Measurements from ENCODE around the gene ODF4.

Gene ODF4

GRCh38 chr17:8310601-8311123 is 29.0 kb upstream of the ODF4 start:
- no peak for TF ChIP-seq CTCF (IDR thresholded peaks at IDR 0.05; ENCODE audit: low read depth, low read length)
- no peak for DNase-seq (ENCODE audit: extremely low read depth, low read depth)

- no peak for TF ChIP-seq CTCF (IDR thresholded peaks at IDR 0.05; ENCODE audit: low read depth, low read length)
Observed at GRCh38 chr17:8311131-8311790, 28.4 kb upstream of the ODF4 start.

GRCh38 chr17:8312251-8312650 is 27.4 kb upstream of the ODF4 start:
- DNase-seq (ENCODE audit: extremely low read depth, low read depth), result no peak
- no peak for TF ChIP-seq CTCF (IDR thresholded peaks at IDR 0.05; ENCODE audit: low read depth, low read length)

More at GRCh38 chr17:8311131-8311790, 28.4 kb upstream of the ODF4 start:
- no peak for DNase-seq (ENCODE audit: extremely low read depth, low read depth)

- no peak for DNase-seq (ENCODE audit: extremely low read depth, low read depth)
- TF ChIP-seq CTCF (IDR thresholded peaks at IDR 0.05; ENCODE audit: low read depth, low read length), result no peak
Observed at GRCh38 chr17:8312726-8313600, 26.7 kb upstream of the ODF4 start.

- TF ChIP-seq CTCF (IDR thresholded peaks at IDR 0.05; ENCODE audit: low read depth, low read length), result no peak
- DNase-seq (ENCODE audit: extremely low read depth, low read depth), result no peak
Observed at GRCh38 chr17:8314797-8315763, 24.6 kb upstream of the ODF4 start.

- no peak for DNase-seq (ENCODE audit: extremely low read depth, low read depth)
- TF ChIP-seq CTCF (IDR thresholded peaks at IDR 0.05; ENCODE audit: low read depth, low read length), result no peak
Observed at GRCh38 chr17:8315764-8316217, 23.8 kb upstream of the ODF4 start.
